Measurements from ENCODE around the gene ADAM12. TPM values are rescaled to one million over a fixed set of nuclear protein-coding genes. Genes with fewer than 3 reads are reported as not detected.

ADAM12 gene
- total and polyA plus RNA-seq, 12 donors: 0.08 to 3.9 (median 0.53) TPM

DNA sequence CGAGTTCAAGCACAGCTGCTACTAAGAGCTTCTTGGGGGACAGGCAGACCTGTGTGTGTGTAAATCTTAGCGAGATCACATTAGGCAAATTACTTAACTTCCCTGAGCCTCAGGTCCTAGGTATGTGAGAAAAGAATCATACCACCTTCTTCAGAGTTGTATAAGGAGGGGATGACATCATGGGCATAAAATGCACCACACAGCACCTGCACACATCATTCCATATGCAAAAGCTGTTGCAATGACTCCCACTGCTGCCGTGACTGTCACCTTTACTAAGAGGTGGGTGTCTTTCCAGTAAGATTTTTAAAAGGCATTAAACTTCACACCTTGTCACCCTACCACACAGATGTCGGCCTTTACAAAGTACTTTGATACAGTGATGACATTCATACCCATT is 345.9 kb downstream of the ADAM12 start:
- 66 to 70% (median 68%) methylated on average over 4 of the region's 4 CpGs for WGBS, 4 donors
- Histone ChIP-seq H3K9me3 (replicated peaks in 1 of 3) (no peaks in the 10 kb centered on the region), H3K36me3 (replicated peaks in 1 of 2) (no peaks in the 10 kb centered on the region), H3K27ac (peak overlapping the region in 2 of 5 donors; percentile 73 to 81), H3K4me1 (replicated peaks in 1 of 2) (peaks cover 9 to 17% of the 10 kb centered on the region in 2 donors), H3K27me3 (no peaks in the 10 kb centered on the region), H3K4me3 (no peak overlapping the region)
- TF ChIP-seq POLR2A (IDR thresholded peaks at IDR 0.05): no peak
- TF ChIP-seq, protein P1, sequence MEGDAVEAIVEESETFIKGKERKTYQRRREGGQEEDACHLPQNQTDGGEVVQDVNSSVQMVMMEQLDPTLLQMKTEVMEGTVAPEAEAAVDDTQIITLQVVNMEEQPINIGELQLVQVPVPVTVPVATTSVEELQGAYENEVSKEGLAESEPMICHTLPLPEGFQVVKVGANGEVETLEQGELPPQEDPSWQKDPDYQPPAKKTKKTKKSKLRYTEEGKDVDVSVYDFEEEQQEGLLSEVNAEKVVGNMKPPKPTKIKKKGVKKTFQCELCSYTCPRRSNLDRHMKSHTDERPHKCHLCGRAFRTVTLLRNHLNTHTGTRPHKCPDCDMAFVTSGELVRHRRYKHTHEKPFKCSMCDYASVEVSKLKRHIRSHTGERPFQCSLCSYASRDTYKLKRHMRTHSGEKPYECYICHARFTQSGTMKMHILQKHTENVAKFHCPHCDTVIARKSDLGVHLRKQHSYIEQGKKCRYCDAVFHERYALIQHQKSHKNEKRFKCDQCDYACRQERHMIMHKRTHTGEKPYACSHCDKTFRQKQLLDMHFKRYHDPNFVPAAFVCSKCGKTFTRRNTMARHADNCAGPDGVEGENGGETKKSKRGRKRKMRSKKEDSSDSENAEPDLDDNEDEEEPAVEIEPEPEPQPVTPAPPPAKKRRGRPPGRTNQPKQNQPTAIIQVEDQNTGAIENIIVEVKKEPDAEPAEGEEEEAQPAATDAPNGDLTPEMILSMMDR (IDR thresholded peaks at IDR 0.05): no peak
- intact Hi-C loops (cut with DNase I): no loop called here
- no peak for DNase-seq

- Histone ChIP-seq H3K9me3 (replicated peaks in 1 of 3) (no peaks in the 10 kb centered on the region), H3K27ac (peak overlapping the region in 3 of 5 donors; percentile 32 to 81 (median 73)), H3K4me3 (no peak overlapping the region), H3K36me3 (replicated peaks in 1 of 2) (no peaks in the 10 kb centered on the region), H3K27me3 (no peaks in the 10 kb centered on the region), H3K4me1 (replicated peaks in 1 of 2) (peaks cover 9 to 17% of the 10 kb centered on the region in 2 donors)
- no peak for TF ChIP-seq POLR2A (IDR thresholded peaks at IDR 0.05)
- TF ChIP-seq, protein P1 (IDR thresholded peaks at IDR 0.05): no peak
- WGBS, 4 donors: 5 to 11% (median 10%) methylated on average over 7 to 12 of the region's 12 CpGs; no CpG with 5 or more reads in 1 of the 4 donors
- peak; percentile 82 to 98 (median 90) for DNase-seq
- intact Hi-C loops (cut with DNase I): no loop called here
Measured at GRCh38 chr10:126041804-126042231, 346.5 kb downstream of the ADAM12 start.

GRCh38 chr10:126041117-126041516 is 347.2 kb downstream of the ADAM12 start:
- Histone ChIP-seq H3K9me3 (replicated peaks in 1 of 3) (no peaks in the 10 kb centered on the region), H3K27ac (peak overlapping the region in 2 of 5 donors; percentile 73 to 81), H3K4me3 (no peak overlapping the region), H3K27me3 (no peaks in the 10 kb centered on the region), H3K36me3 (replicated peaks in 1 of 2) (no peaks in the 10 kb centered on the region), H3K4me1 (replicated peaks in 1 of 2) (peaks cover 9 to 17% of the 10 kb centered on the region in 2 donors)
- DNase-seq: no peak
- TF ChIP-seq, protein P1 (IDR thresholded peaks at IDR 0.05): no peak
- no peak for TF ChIP-seq POLR2A (IDR thresholded peaks at IDR 0.05)
- intact Hi-C loops (cut with DNase I): no loop called here
- 92 to 97% (median 96%) methylated on average over 4 of the region's 4 CpGs for WGBS, 4 donors

- Histone ChIP-seq H3K4me1 (replicated peaks in 1 of 2) (peaks cover 9 to 16% of the 10 kb centered on the region in 2 donors), H3K4me3 (no peak overlapping the region), H3K36me3 (replicated peaks in 1 of 2) (no peaks in the 10 kb centered on the region), H3K9me3 (replicated peaks in 1 of 3) (peaks cover 0 to 8% (median 7%) of the 10 kb centered on the region in 3 donors), H3K27me3 (no peaks in the 10 kb centered on the region), H3K27ac (no peak overlapping the region)
- intact Hi-C loops (cut with DNase I): no loop called here
- WGBS, 4 donors: 87 to 90% (median 88%) methylated on average over 10 of the region's 10 CpGs
- TF ChIP-seq, protein P1 (IDR thresholded peaks at IDR 0.05): no peak
- TF ChIP-seq POLR2A (IDR thresholded peaks at IDR 0.05): no peak
- no peak for DNase-seq
Measured at GRCh38 chr10:126037946-126038345, 350.3 kb downstream of the ADAM12 start.

All from adrenal gland (tissue), 12 donors.